Measurements from ENCODE around the gene SNX18. TPM values are rescaled to one million over a fixed set of nuclear protein-coding genes. Genes with fewer than 3 reads are reported as not detected.

SNX18 gene
- total RNA-seq, 6 experiments from 2014 or later: 14.1 to 35.3 (median 19.4) TPM

- intact Hi-C loops (cut with DNase I): no loop called here
- WGBS (ENCODE audit: insufficient coverage, low coverage, low lambda C conversion rate, missing lambda C conversion rate): 41% methylated on average over 4 of the region's 4 CpGs
- Histone ChIP-seq H3K27ac (peak overlapping the region in 1 of 3 donors; percentile 27), H3K9me3 (no peaks in the 10 kb centered on the region), H3K4me3 (no peak overlapping the region), H3K27me3 (no peaks in the 10 kb centered on the region), H3K4me1 (peaks cover 0 to 31% (median 5%) of the 10 kb centered on the region in 4 donors), H3K36me3 (no peaks in the 10 kb centered on the region)
- ATAC-seq (peak; percentile 71 to 88 (median 79)), DNase-seq (no peak)
- TF ChIP-seq POLR2A (IDR thresholded peaks at IDR 0.05) (no peak), CTCF (IDR thresholded peaks at IDR 0.05) (no peak)
Observed at GRCh38 chr5:54553659-54554207, 36.2 kb downstream of the SNX18 start.

- no peak for ATAC-seq
- no peak overlapping the region for H3K4me3 ChIP-seq
Observed at GRCh38 chr5:54556141-54556540, 38.6 kb downstream of the SNX18 start.

GRCh38 chr5:54558362-54558761 lies 40.8 kb downstream of the SNX18 start:
- ATAC-seq (peak in 1 of 4 donors; percentile 52), DNase-seq (no peak)
- WGBS (ENCODE audit: insufficient coverage, low coverage, low lambda C conversion rate, missing lambda C conversion rate): 67% methylated on average over 1 of the region's 1 CpG
- TF ChIP-seq POLR2A (IDR thresholded peaks at IDR 0.05) (no peak), CTCF (IDR thresholded peaks at IDR 0.05) (no peak)
- Histone ChIP-seq H3K27me3 (no peaks in the 10 kb centered on the region), H3K4me3 (no peak overlapping the region), H3K9me3 (no peaks in the 10 kb centered on the region), H3K4me1 (peaks cover 0 to 21% (median 4%) of the 10 kb centered on the region in 4 donors), H3K36me3 (no peaks in the 10 kb centered on the region), H3K27ac (no peak overlapping the region)
- intact Hi-C loops (cut with DNase I): no loop called here

More at GRCh38 chr5:54556141-54556540, 38.6 kb downstream of the SNX18 start:
- Histone ChIP-seq H3K36me3 (no peaks in the 10 kb centered on the region), H3K27ac (no peak overlapping the region), H3K9me3 (no peaks in the 10 kb centered on the region), H3K27me3 (no peaks in the 10 kb centered on the region), H3K4me1 (peaks cover 0 to 29% (median 5%) of the 10 kb centered on the region in 4 donors)
- intact Hi-C loops (cut with DNase I): no loop called here
- WGBS (ENCODE audit: insufficient coverage, low coverage, low lambda C conversion rate, missing lambda C conversion rate): 86% methylated on average over 3 of the region's 3 CpGs
- TF ChIP-seq CTCF (IDR thresholded peaks at IDR 0.05) (no peak), POLR2A (IDR thresholded peaks at IDR 0.05) (no peak)
- DNase-seq: no peak

GRCh38 chr5:54561651-54562050 lies 44.1 kb downstream of the SNX18 start:
- no peak for TF ChIP-seq CTCF (IDR thresholded peaks at IDR 0.05)
- TF ChIP-seq POLR2A (IDR thresholded peaks at IDR 0.05): no peak
- no peak for ATAC-seq

More at GRCh38 chr5:54561651-54562050, 44.1 kb downstream of the SNX18 start:
- Histone ChIP-seq H3K27me3 (no peaks in the 10 kb centered on the region), H3K27ac (no peak overlapping the region), H3K9me3 (no peaks in the 10 kb centered on the region), H3K4me1 (peaks cover 0 to 9% (median 0%) of the 10 kb centered on the region in 4 donors), H3K4me3 (no peak overlapping the region), H3K36me3 (no peaks in the 10 kb centered on the region)
- DNase-seq: no peak
- intact Hi-C loops (cut with DNase I): no loop called here
